ENCODE data around the gene MRPS22.

MRPS22 gene

GRCh38 chr3:139343895-139344856 lies at the start of gene MRPS22:
TSS of gene MRPS22 (plus strand) at chr3:139344020. CDS start at chr3:139344027, 7 bp downstream.
- peak; percentile 34 to 59 for DNase-seq

- DNase-seq = no peak
These were observed 48.8 kb upstream of the MRPS22 start for GRCh38 chr3:139295040-139295439.

GRCh38 chr3:139296141-139296718 lies 47.6 kb upstream of the MRPS22 start:
- DNase-seq = no peak

GRCh38 chr3:139297588-139298311 lies 46.1 kb upstream of the MRPS22 start:
- no peak for DNase-seq

- no peak for DNase-seq
These were observed 44.3 kb upstream of the MRPS22 start for GRCh38 chr3:139299261-139300132.

GRCh38 chr3:139300416-139300815 lies 43.4 kb upstream of the MRPS22 start:
- no peak for DNase-seq

GRCh38 chr3:139301183-139301582 lies 42.6 kb upstream of the MRPS22 start:
- DNase-seq = no peak

GRCh38 chr3:139301654-139302053 lies 42.2 kb upstream of the MRPS22 start:
- no peak for DNase-seq

- no peak for DNase-seq
These were observed 41.6 kb upstream of the MRPS22 start for GRCh38 chr3:139302084-139302800.

- DNase-seq = no peak
These were observed 41.1 kb upstream of the MRPS22 start for GRCh38 chr3:139302801-139303113.

- no peak for DNase-seq
These were observed 40.6 kb upstream of the MRPS22 start for GRCh38 chr3:139303216-139303615.

- DNase-seq = no peak
These were observed 39.4 kb upstream of the MRPS22 start for GRCh38 chr3:139304383-139304782.

- no peak for DNase-seq
These were observed 37.7 kb upstream of the MRPS22 start for GRCh38 chr3:139306078-139306477.

GRCh38 chr3:139307072-139307491 lies 36.7 kb upstream of the MRPS22 start:
- no peak for DNase-seq

GRCh38 chr3:139307601-139308555 lies 35.9 kb upstream of the MRPS22 start:
- no peak for DNase-seq

GRCh38 chr3:139308560-139308959 lies 35.3 kb upstream of the MRPS22 start:
- DNase-seq = no peak

GRCh38 chr3:139309061-139309591 lies 34.7 kb upstream of the MRPS22 start:
- DNase-seq = no peak

GRCh38 chr3:139309880-139310279 lies 33.9 kb upstream of the MRPS22 start:
- DNase-seq = no peak

GRCh38 chr3:139310474-139310933 lies 33.3 kb upstream of the MRPS22 start:
- DNase-seq = no peak

- DNase-seq = no peak
These were observed 32.3 kb upstream of the MRPS22 start for GRCh38 chr3:139311557-139311956.

Measured in NCI-H187 (cell line).